22Rv1 (cell line): ENCODE results near the gene SSH2.
"Not testable (repeated sequence)": the region's sequence is repeated elsewhere in the genome, so short reads cannot be mapped to it uniquely, and the experiment has no call there.

Experiments
- H3K27ac ChIP-seq: fragments of 450-650 bp; 2 replicates; pipeline ENCODE4 v1.5.1; 2017
- CTCF ChIP-seq: fragments of 450-650 bp; IDR thresholded peaks from 2 replicates; pipeline ENCODE4 v1.5.1; 2017; ENCODE audit warnings: mild to moderate bottlenecking
- ZFX ChIP-seq: fragments of 450-650 bp; IDR thresholded peaks from 2 replicates; pipeline ENCODE4 v1.6.1; 2017; ENCODE audit warnings: antibody characterized with exemption, borderline replicate concordance

The SSH2 gene

GRCh38 chr17:29857823-29858222, 72.2 kb downstream of the SSH2 start:
- TF ChIP-seq CTCF: no peak
- no peak overlapping the region for H3K27ac ChIP-seq

- H3K27ac ChIP-seq: not testable (repeated sequence)
These were observed 72.9 kb downstream of the SSH2 start for GRCh38 chr17:29857105-29857504.

GRCh38 chr17:29855686-29856085, 74.3 kb downstream of the SSH2 start:
- TF ChIP-seq CTCF (no peak), ZFX (no peak)
- H3K27ac ChIP-seq: no peak overlapping the region

- TF ChIP-seq CTCF (no peak), ZFX (no peak)
These were observed 81.3 kb downstream of the SSH2 start for GRCh38 chr17:29848737-29849136.

GRCh38 chr17:29847527-29848400, 82.3 kb downstream of the SSH2 start:
- H3K27ac ChIP-seq: no peak overlapping the region
- TF ChIP-seq CTCF: no peak

More at GRCh38 chr17:29848737-29849136, 81.3 kb downstream of the SSH2 start:
- no peak overlapping the region for H3K27ac ChIP-seq

GRCh38 chr17:29847118-29847517, 82.9 kb downstream of the SSH2 start:
- TF ChIP-seq CTCF: no peak
- no peak for TF ChIP-seq ZFX
- no peak overlapping the region for H3K27ac ChIP-seq

GRCh38 chr17:29846298-29846697, 83.7 kb downstream of the SSH2 start:
- H3K27ac ChIP-seq: no peak overlapping the region
- TF ChIP-seq ZFX (no peak), CTCF (no peak)

GRCh38 chr17:29844339-29845048, 85.5 kb downstream of the SSH2 start:
- TF ChIP-seq ZFX (no peak), CTCF (no peak)

More at GRCh38 chr17:29844339-29845048, 85.5 kb downstream of the SSH2 start:
- H3K27ac ChIP-seq: no peak overlapping the region
